SU-DHL-6 (cell line): ENCODE data around the gene ESCO1.
"Not testable (repeated sequence)": the region's sequence is repeated elsewhere in the genome, so short reads cannot be mapped to it uniquely, and the experiment has no call there.

ENCODE experiments used
- EZH2phosphoT487 ChIP-seq: fragments of 200-600 bp; sonication (generic), shearing (Covaris generic); conservative IDR thresholded peaks from 2 replicates; pipeline ENCODE4 v1.6.1; 2018; ENCODE audit warnings: mild to moderate bottlenecking, antibody characterized with exemption, low read length, moderate library complexity, mixed read lengths
- TF ChIP-seq, protein P1 (sequence below): fragments of 200-600 bp; sonication (generic); IDR thresholded peaks from one replicate; pipeline ENCODE4 v1.5.1; 2017; ENCODE audit warnings: antibody characterized with exemption, mild to moderate bottlenecking, low read length, moderate library complexity; ENCODE audit not compliant: insufficient read depth, poor library complexity, severe bottlenecking

DNA sequence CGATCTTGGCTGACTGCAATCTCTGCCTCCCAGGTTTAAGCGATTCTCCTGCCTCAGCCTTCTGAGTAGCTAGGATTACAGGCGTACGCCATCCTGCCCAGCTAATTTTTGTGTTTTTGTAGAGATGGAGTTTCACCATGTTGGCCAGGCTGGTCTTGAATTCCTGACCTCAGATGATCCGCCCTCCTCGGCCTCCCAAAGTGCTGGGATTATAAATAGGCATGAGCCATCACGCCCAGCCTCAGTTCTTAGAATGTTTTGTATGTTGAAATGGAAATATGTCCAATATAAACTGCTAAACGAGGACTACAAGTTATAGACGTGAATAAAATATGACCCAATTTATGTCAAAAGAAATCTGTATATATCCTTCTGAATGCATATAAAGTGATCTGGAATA lies 21.1 kb upstream of the ESCO1 start:
- TF ChIP-seq, protein P1, sequence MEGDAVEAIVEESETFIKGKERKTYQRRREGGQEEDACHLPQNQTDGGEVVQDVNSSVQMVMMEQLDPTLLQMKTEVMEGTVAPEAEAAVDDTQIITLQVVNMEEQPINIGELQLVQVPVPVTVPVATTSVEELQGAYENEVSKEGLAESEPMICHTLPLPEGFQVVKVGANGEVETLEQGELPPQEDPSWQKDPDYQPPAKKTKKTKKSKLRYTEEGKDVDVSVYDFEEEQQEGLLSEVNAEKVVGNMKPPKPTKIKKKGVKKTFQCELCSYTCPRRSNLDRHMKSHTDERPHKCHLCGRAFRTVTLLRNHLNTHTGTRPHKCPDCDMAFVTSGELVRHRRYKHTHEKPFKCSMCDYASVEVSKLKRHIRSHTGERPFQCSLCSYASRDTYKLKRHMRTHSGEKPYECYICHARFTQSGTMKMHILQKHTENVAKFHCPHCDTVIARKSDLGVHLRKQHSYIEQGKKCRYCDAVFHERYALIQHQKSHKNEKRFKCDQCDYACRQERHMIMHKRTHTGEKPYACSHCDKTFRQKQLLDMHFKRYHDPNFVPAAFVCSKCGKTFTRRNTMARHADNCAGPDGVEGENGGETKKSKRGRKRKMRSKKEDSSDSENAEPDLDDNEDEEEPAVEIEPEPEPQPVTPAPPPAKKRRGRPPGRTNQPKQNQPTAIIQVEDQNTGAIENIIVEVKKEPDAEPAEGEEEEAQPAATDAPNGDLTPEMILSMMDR: not testable (repeated sequence)
- TF ChIP-seq EZH2phosphoT487: not testable (repeated sequence)
